HepG2 (cell line): Measurements from ENCODE around the gene ZFR. TPM values are rescaled to one million over a fixed set of nuclear protein-coding genes. Genes with fewer than 3 reads are reported as not detected.

Experiments used
- ATM ChIP-seq: fragments of 450-650 bp; IDR thresholded peaks from 2 replicates; pipeline ENCODE4 v1.7.1; 2017; ENCODE audit warnings: mild to moderate bottlenecking, borderline replicate concordance
- CBX1 ChIP-seq: IDR thresholded peaks from one replicate; pipeline ENCODE4 v1.6.1; 2016; ENCODE audit warnings: antibody characterized with exemption, low read depth
- GABPB1 ChIP-seq: IDR thresholded peaks from 2 replicates; pipeline ENCODE4 v1.6.1; 2016; ENCODE audit warnings: mild to moderate bottlenecking, missing genetic modification reagents, moderate library complexity, missing compliant biosample characterization
- HNRNPUL1 ChIP-seq: fragments of 200-400 bp; formaldehyde crosslinking; IDR thresholded peaks from 2 replicates; pipeline ENCODE4 v1.6.1; 2017; ENCODE audit warnings: low read depth, mild to moderate bottlenecking, low read length, moderate library complexity
- IRF9 ChIP-seq: sonication (generic); formaldehyde crosslinking; IDR thresholded peaks from 2 replicates; pipeline ENCODE4 v1.8.0; 2022; ENCODE audit warnings: missing genetic modification reagents, mild to moderate bottlenecking, borderline replicate concordance
- NKX3-1 ChIP-seq: sonication (generic); formaldehyde crosslinking; IDR thresholded peaks from 2 replicates; pipeline ENCODE4 v1.5.0; 2020; ENCODE audit warnings: missing genetic modification reagents
- ONECUT2 ChIP-seq: sonication (generic); formaldehyde crosslinking; IDR thresholded peaks from 2 replicates; pipeline ENCODE4 v1.4.0; 2020; ENCODE audit warnings: missing genetic modification reagents
- PATZ1 ChIP-seq: sonication (generic); formaldehyde crosslinking; IDR thresholded peaks from 2 replicates; pipeline ENCODE4 v1.4.0; 2020; ENCODE audit warnings: missing genetic modification reagents
- PAWR ChIP-seq: sonication (generic); formaldehyde crosslinking; IDR thresholded peaks from 2 replicates; pipeline ENCODE4 v1.4.0; 2020; ENCODE audit warnings: missing genetic modification reagents, mild to moderate bottlenecking, borderline replicate concordance
- PBX2 ChIP-seq: IDR thresholded peaks from 2 replicates; pipeline ENCODE4 v1.6.1; 2016; ENCODE audit warnings: control low read depth
- SNAPC2 ChIP-seq: sonication (generic); formaldehyde crosslinking; IDR thresholded peaks from 2 replicates; pipeline ENCODE4 v1.8.1; 2022; ENCODE audit warnings: mild to moderate bottlenecking, missing genetic modification reagents
- SSRP1 ChIP-seq: IDR thresholded peaks from 2 replicates; pipeline ENCODE4 v1.6.1; 2016; ENCODE audit warnings: control low read depth
- ZC3H13 ChIP-seq: sonication (generic); formaldehyde crosslinking; IDR thresholded peaks from 2 replicates; pipeline ENCODE4 v1.8.1; 2023; ENCODE audit warnings: mild to moderate bottlenecking, missing genetic modification reagents, moderate library complexity
- ZHX1 ChIP-seq: sonication (generic); formaldehyde crosslinking; IDR thresholded peaks from 2 replicates; pipeline ENCODE4 v1.8.1; 2022; ENCODE audit warnings: low read depth, mild to moderate bottlenecking, missing genetic modification reagents
- ZNF136 ChIP-seq: sonication (generic); formaldehyde crosslinking; IDR thresholded peaks from 2 replicates; pipeline ENCODE4 v1.8.1; 2022; ENCODE audit warnings: low read depth, mild to moderate bottlenecking, moderate library complexity, missing genetic modification reagents
- ZNF276 ChIP-seq: sonication (generic); formaldehyde crosslinking; IDR thresholded peaks from 2 replicates; pipeline ENCODE4 v1.4.0; 2020; ENCODE audit warnings: mild to moderate bottlenecking, low read depth, missing genetic modification reagents
- ZNF30 ChIP-seq: sonication (generic); formaldehyde crosslinking; IDR thresholded peaks from 2 replicates; pipeline ENCODE4 v1.5.0; 2020; ENCODE audit warnings: mild to moderate bottlenecking, missing genetic modification reagents
- ZNF432 ChIP-seq: sonication (generic); formaldehyde crosslinking; IDR thresholded peaks from 2 replicates; pipeline ENCODE4 v1.5.0; 2020; ENCODE audit warnings: missing genetic modification reagents, mild to moderate bottlenecking, borderline replicate concordance
- ZNF546 ChIP-seq: sonication (generic); formaldehyde crosslinking; conservative IDR thresholded peaks from 2 replicates; pipeline ENCODE4 v1.8.1; 2023; ENCODE audit warnings: mild to moderate bottlenecking, missing genetic modification reagents
- ZNF678 ChIP-seq: sonication (generic); formaldehyde crosslinking; IDR thresholded peaks from 2 replicates; pipeline ENCODE4 v1.4.0; 2020; ENCODE audit warnings: mild to moderate bottlenecking, missing genetic modification reagents
- polyA plus RNA-seq, 8 experiments: library from polyadenylated mRNA; depleted of rRNA in 3 of 8; stranded (reverse) in 7 of 8; unstranded in 1 of 8; fragments of >200 nt; fragmentation: Illumina TruSeq in 4 of 8; extraction: Trizol in 4 of 8; gene quantifications; 2 replicates each; pipeline versions ENCODE4 v1.2.1 to v1.2.3, GENCODE V29; 2011 to 2016; ENCODE audit warnings: low read depth in 4 of 8, missing spikeins in 1 of 8, mixed read lengths in 1 of 8; ENCODE audit not compliant: insufficient read depth in 1 of 8
- total RNA-seq, 5 experiments: library from RNA; depleted of rRNA; stranded (reverse); fragments of >200 nt; fragmentation: Illumina TruSeq; extraction: Trizol; gene quantifications; 2 replicates each; pipeline ENCODE4 v1.2.3, GENCODE V29; 2016; ENCODE audit warnings: low read depth in 1 of 5

ZFR gene
- total and polyA plus RNA-seq, 2 of the 13 experiments (the other 11 are each of a cell fraction or from before 2014, with no cell fraction given), result 89.0 to 92.8 TPM

GRCh38 chr5:32443541-32444430, 754 bp downstream of the ZFR start (continued):
- no peak for TF ChIP-seq ZNF432 (CRISPR knock-in tag)
- TF ChIP-seq IRF9, result peak; percentile 70; the same call in 1 of the 2 replicates
- no peak for TF ChIP-seq ZHX1 (CRISPR knock-in tag)
- no peak for TF ChIP-seq ZNF30 (CRISPR knock-in tag)
- TF ChIP-seq ATM, result no peak
- TF ChIP-seq ZNF546 (CRISPR knock-in tag), result no peak
- no peak for TF ChIP-seq ZNF136 (CRISPR knock-in tag)
- TF ChIP-seq ZC3H13 (CRISPR knock-in tag), result 0 out of 2 replicates have a peak, but pooled peaks have one; percentile 38
- TF ChIP-seq ZNF678 (CRISPR knock-in tag), result no peak
- peak; percentile 5 for TF ChIP-seq CBX1
- TF ChIP-seq PAWR, result 0 out of 2 replicates have a peak, but pooled peaks have one; percentile 18
- no peak for TF ChIP-seq ZNF276 (CRISPR knock-in tag)
- TF ChIP-seq SSRP1, result no peak
- TF ChIP-seq SNAPC2 (CRISPR knock-in tag), result no peak
- no peak for TF ChIP-seq ONECUT2 (CRISPR knock-in tag)
- TF ChIP-seq PBX2, result no peak
- peak; percentile 26; the same call in 1 of the 2 replicates for TF ChIP-seq GABPB1 (CRISPR knock-in tag)
- peak; percentile 60; the same call in 1 of the 2 replicates for TF ChIP-seq PATZ1
- TF ChIP-seq HNRNPUL1, result no peak
- 0 out of 2 replicates have a peak, but pooled peaks have one; percentile 3 for TF ChIP-seq NKX3-1 (CRISPR knock-in tag)
